Spleen (tissue), 7 donors: ENCODE data around the gene FILIP1.

Experiments used
- CTCF ChIP-seq, 11 experiments: fragments of 200-600 bp in 7 of 11; fragments of 450-650 bp in 4 of 11; sonication (generic) in 4 of 11; IDR thresholded peaks in 8 of 11; conservative IDR thresholded peaks in 3 of 11; 1 replicate in 7 of 11; 2 replicates in 4 of 11; pipeline versions ENCODE4 v1.4.0 to v1.8.0; 2016 to 2021; ENCODE audit warnings: antibody characterized with exemption in 11 of 11, inconsistent platforms in 4 of 11, mild to moderate bottlenecking in 1 of 11
- POLR2A ChIP-seq, 3 donors: fragments of 450-650 bp; IDR thresholded peaks; one replicate each; pipeline ENCODE4 v1.5.1; 2017; ENCODE audit warnings: antibody characterized with exemption in 3 of 3, mild to moderate bottlenecking in 1 of 3
- POLR2AphosphoS5 ChIP-seq, 3 donors: sonication (generic); formaldehyde crosslinking; IDR thresholded peaks; one replicate each; pipeline ENCODE4 v1.5.1; 2017; ENCODE audit warnings: antibody characterized with exemption in 3 of 3
- donor health status: DM: no; HTN: no; CAD: no; lungs with moderate emphysema.
- donor health status: DM: no; HTN: no; CAD: no.
- donor health status: DM: no; HTN: no; CAD: no.

- TF ChIP-seq CTCF (IDR thresholded peaks at IDR 0.05 in 8 of 11, conservative IDR thresholded peaks at IDR 0.05 in 3 of 11): peak; percentile 17 to 71 (median 58)
- TF ChIP-seq POLR2A (IDR thresholded peaks at IDR 0.05): no peak
- TF ChIP-seq POLR2AphosphoS5 (IDR thresholded peaks at IDR 0.05): no peak
Observed at GRCh38 chr6:75526502-75527127, 33.0 kb upstream of the FILIP1 start.
